ENCODE data around the gene PUS3.
"Not testable (repeated sequence)": the region's sequence is repeated elsewhere in the genome, so short reads cannot be mapped to it uniquely, and the experiment has no call there.

Gene PUS3

DNA sequence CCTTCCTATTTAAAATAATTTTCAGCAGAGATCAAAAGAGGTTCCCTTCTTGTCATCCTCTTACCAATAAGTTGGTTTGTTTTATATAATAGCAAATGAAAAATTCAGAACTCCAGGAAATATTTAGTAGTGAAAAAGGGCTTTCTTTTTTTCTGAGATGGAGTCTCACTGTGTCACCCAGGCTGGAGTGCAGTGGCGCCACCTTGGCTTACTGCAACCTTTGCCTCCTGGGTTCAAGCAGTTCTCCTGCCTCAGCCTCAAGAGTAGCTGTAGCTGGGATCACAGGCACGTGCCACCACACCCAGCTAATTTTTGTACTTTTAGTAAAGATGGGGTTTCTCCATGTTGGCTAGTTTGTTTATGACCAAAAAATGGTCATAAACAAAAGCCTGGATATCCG is 11.6 kb upstream of the PUS3 start:
- DNase-seq; H3K4me1 Mint-ChIP-seq (ENCODE audit: low read depth); H3K9me3 Mint-ChIP-seq; H3K4me3 Mint-ChIP-seq; H3K27ac Mint-ChIP-seq; H3K36me3 Mint-ChIP-seq (ENCODE audit: low read depth): not testable (repeated sequence)
- peaks cover 48% of the 10 kb centered on the region for H3K27me3 Mint-ChIP-seq

- no peak overlapping the region for H3K27ac Mint-ChIP-seq
- H3K4me3 Mint-ChIP-seq: no peak overlapping the region
- no peaks in the 10 kb centered on the region for H3K4me1 Mint-ChIP-seq (ENCODE audit: low read depth)
- no peaks in the 10 kb centered on the region for H3K9me3 Mint-ChIP-seq
- no peak for DNase-seq
- peaks cover 61% of the 10 kb centered on the region for H3K27me3 Mint-ChIP-seq
- no peaks in the 10 kb centered on the region for H3K36me3 Mint-ChIP-seq (ENCODE audit: low read depth)
Measured at GRCh38 chr11:125910226-125910849, 7.3 kb upstream of the PUS3 start.

DNA sequence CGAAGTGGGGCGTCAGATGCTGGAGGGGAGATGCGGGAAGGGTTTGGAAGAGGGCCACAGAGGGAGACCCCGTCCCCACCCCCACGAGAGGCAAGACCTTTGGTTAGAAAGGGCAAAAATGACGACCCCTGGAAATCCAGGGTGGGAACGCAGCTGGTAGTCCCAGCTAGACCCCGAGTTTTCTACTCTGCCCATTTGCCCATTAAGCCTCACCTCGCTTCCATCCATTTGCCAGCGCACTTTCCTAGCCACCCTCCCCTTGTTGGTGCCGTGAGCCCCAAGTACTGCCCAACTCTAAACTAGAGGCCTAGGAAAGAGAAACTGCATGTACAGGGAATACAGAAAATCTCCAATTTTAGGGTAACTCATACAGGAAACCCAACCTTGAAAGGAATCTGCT is 1.7 kb upstream of the PUS3 start:
- no peak for DNase-seq
- Mint-ChIP-seq H3K9me3 (no peaks in the 10 kb centered on the region), H3K27me3 (peaks cover 52% of the 10 kb centered on the region), H3K4me3 (peak overlapping the region; percentile 42), H3K4me1 (ENCODE audit: low read depth) (peaks cover 30% of the 10 kb centered on the region), H3K36me3 (ENCODE audit: low read depth) (peaks cover 30% of the 10 kb centered on the region), H3K27ac (no peak overlapping the region)

GRCh38 chr11:125903711-125904659 is 979 bp upstream of the PUS3 start, which contains the start of gene DDX25:
DDX25 (plus strand) TSS chr11:125904508; CDS start chr11:125904518, 10 bp downstream.
- DNase-seq: peak; percentile 45
- Mint-ChIP-seq H3K27me3 (peaks cover 51% of the 10 kb centered on the region), H3K9me3 (no peaks in the 10 kb centered on the region), H3K36me3 (ENCODE audit: low read depth) (peaks cover 37% of the 10 kb centered on the region), H3K27ac (peak within 1 kb of the TSS; percentile 99), H3K4me1 (ENCODE audit: low read depth) (peaks cover 37% of the 10 kb centered on the region), H3K4me3 (peak within 1 kb of the TSS; percentile 97)

DNA sequence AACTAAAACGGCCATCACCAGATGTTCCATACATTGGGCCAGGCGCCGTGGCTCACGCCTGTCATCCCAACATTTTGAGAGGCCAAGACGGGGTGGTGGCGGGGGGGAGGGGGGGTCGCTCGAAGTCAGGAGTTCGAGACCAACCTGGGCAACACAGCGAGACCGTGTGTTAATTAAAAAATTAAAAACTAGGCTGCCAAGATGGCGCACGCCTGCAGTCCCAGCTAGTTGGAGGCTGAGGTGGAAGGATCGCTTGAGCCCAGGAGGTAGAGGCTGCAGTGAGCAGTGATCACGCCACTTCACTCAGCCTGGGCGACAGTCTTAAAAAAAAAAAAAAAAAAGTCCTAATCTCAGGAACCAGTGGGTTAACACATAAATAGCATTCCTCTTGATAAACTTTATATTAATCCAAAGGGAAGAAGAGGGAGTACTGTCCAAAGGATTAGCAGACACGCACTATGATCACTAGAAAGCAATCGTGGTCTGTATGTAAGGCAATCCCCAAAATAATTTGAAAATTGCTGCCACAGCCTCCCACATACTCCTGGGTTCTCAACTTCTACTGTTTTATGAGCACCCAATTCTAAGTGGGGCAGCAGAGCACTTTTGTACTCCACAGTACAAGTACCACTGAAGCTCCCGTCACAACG is 604 bp downstream of the PUS3 start:
- no peak for DNase-seq
- H3K9me3 Mint-ChIP-seq: no peaks in the 10 kb centered on the region

DNA sequence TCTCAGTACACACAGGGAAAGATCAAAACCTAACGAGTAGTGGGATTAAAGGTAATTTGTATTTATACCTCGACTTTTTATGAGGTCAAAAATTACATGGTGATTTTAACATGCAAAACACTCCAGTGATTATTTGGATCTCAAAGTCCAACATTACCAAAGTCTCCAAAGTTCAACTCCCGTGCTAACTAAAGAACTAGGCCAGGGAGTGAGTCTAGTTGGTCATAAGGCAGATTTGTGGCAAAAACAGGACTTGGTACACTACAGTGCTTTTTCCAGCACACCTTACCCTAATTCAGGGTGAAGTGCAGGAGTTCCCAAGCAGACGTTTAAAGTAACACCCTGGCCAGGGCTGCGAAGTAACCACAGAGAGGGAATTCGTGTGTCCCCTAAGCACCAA is 1.1 kb downstream of the PUS3 start:
- Mint-ChIP-seq H3K4me1 (ENCODE audit: low read depth) (peaks cover 48% of the 10 kb centered on the region), H3K27ac (peak overlapping the region; percentile 99), H3K4me3 (peak overlapping the region; percentile 97), H3K36me3 (ENCODE audit: low read depth) (peaks cover 54% of the 10 kb centered on the region), H3K9me3 (no peaks in the 10 kb centered on the region), H3K27me3 (peaks cover 31% of the 10 kb centered on the region)
- no peak for DNase-seq

More for the DNA sequence above, 604 bp downstream of the PUS3 start:
- Mint-ChIP-seq H3K27ac (peak overlapping the region; percentile 99), H3K27me3 (peaks cover 35% of the 10 kb centered on the region), H3K4me1 (ENCODE audit: low read depth) (peaks cover 45% of the 10 kb centered on the region), H3K4me3 (peak overlapping the region; percentile 97), H3K36me3 (ENCODE audit: low read depth) (peaks cover 49% of the 10 kb centered on the region)

- H3K27me3 Mint-ChIP-seq: no peaks in the 10 kb centered on the region
- DNase-seq: no peak
- H3K36me3 Mint-ChIP-seq (ENCODE audit: low read depth): peaks cover 72% of the 10 kb centered on the region
- H3K4me1 Mint-ChIP-seq (ENCODE audit: low read depth): peaks cover 44% of the 10 kb centered on the region
- H3K4me3 Mint-ChIP-seq: no peak overlapping the region
- H3K9me3 Mint-ChIP-seq: no peaks in the 10 kb centered on the region
- no peak overlapping the region for H3K27ac Mint-ChIP-seq
Measured at GRCh38 chr11:125892994-125893393, 10.0 kb downstream of the PUS3 start.

DNA sequence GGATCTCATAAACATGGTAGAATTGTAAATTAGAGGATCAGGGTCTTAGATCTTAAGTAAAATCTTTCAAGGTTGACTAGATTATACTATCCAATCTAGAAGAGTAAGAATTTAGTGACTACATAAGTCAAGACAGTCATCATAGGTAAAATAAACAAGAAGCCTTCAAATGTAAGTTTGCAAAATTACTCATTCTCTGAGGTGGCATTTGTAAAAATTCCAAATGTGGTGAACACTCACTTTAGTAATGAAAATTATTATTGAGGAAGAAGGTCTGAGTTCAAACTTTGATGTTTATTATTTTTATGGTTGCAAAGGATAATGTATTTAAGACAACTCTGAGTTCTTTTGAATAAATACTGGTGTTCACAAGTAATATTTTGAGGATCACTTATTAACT is 10.9 kb downstream of the PUS3 start:
- H3K27ac Mint-ChIP-seq: no peak overlapping the region
- H3K9me3 Mint-ChIP-seq: no peaks in the 10 kb centered on the region
- peaks cover 65% of the 10 kb centered on the region for H3K36me3 Mint-ChIP-seq (ENCODE audit: low read depth)
- no peak overlapping the region for H3K4me3 Mint-ChIP-seq
- DNase-seq: no peak
- peaks cover 4% of the 10 kb centered on the region for H3K27me3 Mint-ChIP-seq
- H3K4me1 Mint-ChIP-seq (ENCODE audit: low read depth): peaks cover 43% of the 10 kb centered on the region

- Mint-ChIP-seq H3K4me1 (ENCODE audit: low read depth) (peaks cover 43% of the 10 kb centered on the region), H3K36me3 (ENCODE audit: low read depth) (peaks cover 50% of the 10 kb centered on the region), H3K27me3 (peaks cover 10% of the 10 kb centered on the region), H3K4me3 (no peak overlapping the region), H3K27ac (no peak overlapping the region), H3K9me3 (no peaks in the 10 kb centered on the region)
- DNase-seq: no peak
Measured at GRCh38 chr11:125890447-125891100, 12.4 kb downstream of the PUS3 start.

DNA sequence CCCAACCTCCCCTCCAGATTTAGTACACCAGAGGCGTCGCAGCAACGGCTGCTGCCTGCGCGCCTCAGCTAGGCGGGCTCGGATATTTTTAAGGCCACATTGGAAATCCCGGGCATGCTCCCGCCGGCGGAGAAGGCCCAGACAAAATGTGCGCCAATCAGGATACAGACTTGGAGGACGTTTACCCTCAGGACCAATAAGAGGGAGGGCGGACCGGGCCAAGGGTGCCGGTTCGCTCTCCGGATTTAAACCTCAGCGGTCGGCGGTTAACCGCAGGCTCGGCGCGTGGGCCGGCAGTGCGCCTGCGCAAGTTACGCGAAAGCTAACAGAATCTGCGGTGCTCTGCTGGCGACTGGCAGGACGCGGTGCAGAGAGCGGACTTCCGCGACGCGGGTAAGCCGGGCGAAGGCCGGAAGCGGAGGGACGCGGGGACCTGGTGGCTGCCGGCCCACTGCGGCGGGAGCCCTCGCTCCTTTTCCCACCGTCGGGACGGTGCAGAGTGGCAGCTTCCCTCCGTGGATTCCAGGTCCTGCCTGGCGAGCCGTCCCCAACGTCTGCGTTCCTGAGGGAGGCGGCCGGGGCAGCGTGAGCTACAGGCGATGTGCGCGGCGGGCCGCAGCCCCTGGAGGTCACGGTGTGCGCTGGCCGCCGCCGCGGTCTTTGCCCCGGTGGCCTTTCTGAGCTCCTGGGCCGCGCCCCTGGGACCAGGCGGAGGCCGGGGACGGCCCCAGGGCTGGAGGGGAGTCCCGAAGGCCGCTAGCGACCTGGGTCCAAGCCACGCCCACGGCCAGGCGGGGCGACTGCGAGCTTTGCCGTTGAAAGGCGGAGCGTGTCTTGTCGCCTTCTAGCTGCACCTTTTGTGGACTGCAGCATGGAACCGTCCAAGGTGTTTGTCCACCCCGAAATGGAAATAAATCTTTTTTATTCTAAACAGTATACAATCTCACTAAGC is 15.4 kb downstream of the PUS3 start, which contains the start of gene HYLS1:
TSS of gene HYLS1 (plus strand) at position 296 of the 952 bp plus-strand sequence. CDS start 11,701 bp downstream, outside the sequence.
- Mint-ChIP-seq H3K36me3 (ENCODE audit: low read depth) (peaks cover 22% of the 10 kb centered on the region), H3K9me3 (no peaks in the 10 kb centered on the region), H3K27me3 (peaks cover 10% of the 10 kb centered on the region), H3K4me3 (peak within 1 kb of the TSS; percentile 79), H3K27ac (peak within 1 kb of the TSS; percentile 98), H3K4me1 (ENCODE audit: low read depth) (peaks cover 39% of the 10 kb centered on the region)
- DNase-seq: peak; percentile 99

GRCh38 chr11:125886997-125887372 is 16.0 kb downstream of the PUS3 start:
- peak overlapping the region; percentile 98 for H3K27ac Mint-ChIP-seq
- H3K9me3 Mint-ChIP-seq: no peaks in the 10 kb centered on the region
- H3K36me3 Mint-ChIP-seq (ENCODE audit: low read depth): peaks cover 15% of the 10 kb centered on the region
- H3K4me3 Mint-ChIP-seq: peak overlapping the region; percentile 79
- H3K27me3 Mint-ChIP-seq: peaks cover 10% of the 10 kb centered on the region
- no peak for DNase-seq
- H3K4me1 Mint-ChIP-seq (ENCODE audit: low read depth): peaks cover 32% of the 10 kb centered on the region

DNA sequence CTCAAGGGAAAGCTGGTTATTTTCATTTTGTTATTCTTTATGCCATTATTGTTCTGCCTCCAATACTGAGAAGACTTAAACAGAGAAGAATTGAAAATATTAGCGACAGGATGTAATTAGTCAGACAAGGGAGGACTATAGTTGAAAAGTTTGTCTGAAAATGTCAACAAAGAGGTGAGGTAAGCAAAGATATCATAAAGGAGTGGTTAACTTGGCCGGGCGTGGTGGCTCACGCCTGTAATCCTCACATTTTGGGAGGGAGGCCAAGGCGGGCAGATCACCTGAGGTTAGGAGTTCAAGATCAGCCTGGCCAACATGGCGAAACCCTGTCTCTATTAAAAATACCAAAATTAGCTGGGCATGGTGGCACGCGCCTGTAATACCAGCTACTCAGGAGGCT is 19.6 kb downstream of the PUS3 start:
- H3K27me3 Mint-ChIP-seq: peaks cover 10% of the 10 kb centered on the region
- no peak overlapping the region for H3K27ac Mint-ChIP-seq
- H3K4me1 Mint-ChIP-seq (ENCODE audit: low read depth): peaks cover 13% of the 10 kb centered on the region
- H3K4me3 Mint-ChIP-seq: no peak overlapping the region
- H3K36me3 Mint-ChIP-seq (ENCODE audit: low read depth): peaks cover 2% of the 10 kb centered on the region
- no peaks in the 10 kb centered on the region for H3K9me3 Mint-ChIP-seq
- no peak for DNase-seq

DNA sequence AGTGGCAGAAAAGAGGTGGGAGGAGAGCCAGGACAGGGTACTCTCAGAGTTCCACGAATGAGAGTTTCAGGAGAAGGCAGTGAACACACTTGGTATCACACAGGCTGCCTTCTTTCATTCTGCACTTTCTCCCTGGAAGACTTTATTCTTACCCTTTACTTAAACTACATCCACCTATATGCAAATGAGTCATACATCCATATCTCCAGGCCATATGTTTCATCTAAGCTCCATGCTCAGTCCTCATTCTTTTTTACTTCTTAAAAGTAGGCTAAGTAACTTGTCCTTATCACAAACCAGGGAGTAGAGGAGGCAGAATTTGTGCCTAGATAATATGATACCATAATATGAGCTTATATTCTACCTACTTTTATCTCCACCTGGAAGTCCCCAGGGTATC is 21.7 kb downstream of the PUS3 start:
- Mint-ChIP-seq H3K4me1 (ENCODE audit: low read depth) (no peaks in the 10 kb centered on the region), H3K27ac (no peak overlapping the region), H3K27me3 (peaks cover 3% of the 10 kb centered on the region), H3K9me3 (no peaks in the 10 kb centered on the region), H3K4me3 (no peak overlapping the region), H3K36me3 (ENCODE audit: low read depth) (no peaks in the 10 kb centered on the region)
- no peak for DNase-seq
